Thyroid gland (tissue), 4 donors: ENCODE data around the gene SGPL1.

Source experiments
- CTCF ChIP-seq, 6 experiments: fragments of 200-600 bp in 3 of 6; fragments of 450-650 bp in 3 of 6; sonication (generic) in 3 of 6; IDR thresholded peaks; one replicate each; pipeline ENCODE4 v1.5.1; 2016 to 2019; ENCODE audit warnings: antibody characterized with exemption in 6 of 6, mild to moderate bottlenecking in 2 of 6, inconsistent platforms in 1 of 6, moderate library complexity in 1 of 6
- POLR2A ChIP-seq, 2 donors: fragments of 450-650 bp; IDR thresholded peaks; one replicate each; pipeline ENCODE4 v1.6.1; 2017; ENCODE audit warnings: antibody characterized with exemption in 2 of 2, mild to moderate bottlenecking in 2 of 2, moderate library complexity in 1 of 2

GRCh38 chr10:70911386-70911785, 95.6 kb downstream of the SGPL1 start:
- TF ChIP-seq CTCF (IDR thresholded peaks at IDR 0.05), result no peak
- TF ChIP-seq POLR2A (IDR thresholded peaks at IDR 0.05), result no peak
